PC-9 (cell line): Measurements from ENCODE around the gene IGFBP5. TPM values are rescaled to one million over a fixed set of nuclear protein-coding genes. Genes with fewer than 3 reads are reported as not detected.

Experiments
- BruUV-seq: library from RNA; stranded (reverse); fragments of 400-500 nt; replicated peaks from 2 replicates; lab custom pipeline; 2021; lab: Mats Ljungman, UMichigan
- CTCF ChIA-PET: fragments of 300-600 bp; sonication (Branson Sonifier 250); formaldehyde crosslinking; loops from one replicate; lab custom pipeline; 2022; ENCODE audit warnings: antibody characterized with exemption; lab: Charles Lee
- POLR2A ChIA-PET: fragments of 300-600 bp; sonication (Branson Sonifier 250); formaldehyde crosslinking; loops from one replicate; lab custom pipeline; 2022; ENCODE audit warnings: antibody characterized with exemption; ENCODE audit not compliant: unreplicated experiment; lab: Charles Lee
- DNase-seq, 2 experiments: peaks; one replicate each; pipeline versions ENCODE4 v3.0.0 to v3.0.0-alpha.2; 2015 to 2022; ENCODE audit warnings: mixed read lengths in 1 of 2
- H2AFZ ChIP-seq: fragments of 200-600 bp; sonication (generic); 2 replicates; pipeline ENCODE4 v1.8.1; 2017; ENCODE audit warnings: antibody characterized with exemption
- H3F3A ChIP-seq: fragments of 200-600 bp; sonication (generic); 2 replicates; pipeline ENCODE4 v1.8.1; 2017; ENCODE audit warnings: antibody characterized with exemption, mild to moderate bottlenecking, low read depth; ENCODE audit not compliant: insufficient read depth
- H3K27ac ChIP-seq: fragments of 200-600 bp; sonication (generic); 2 replicates; pipeline ENCODE4 v1.6.1; 2016; ENCODE audit warnings: mixed run types
- H3K27me3 ChIP-seq: fragments of 200-600 bp; sonication (generic); 2 replicates; pipeline ENCODE4 v1.6.1; 2016; ENCODE audit warnings: low read depth, mixed run types; ENCODE audit not compliant: insufficient read depth
- H3K36me3 ChIP-seq: fragments of 200-600 bp; sonication (generic); 2 replicates; pipeline ENCODE4 v1.6.1; 2016; ENCODE audit warnings: low read depth, mixed run types
- H3K4me1 ChIP-seq: fragments of 200-600 bp; sonication (generic); replicated peaks from 2 replicates; pipeline ENCODE4 v1.6.1; 2016; ENCODE audit warnings: mixed run types; ENCODE audit not compliant: insufficient read depth
- H3K4me2 ChIP-seq: fragments of 200-600 bp; sonication (generic); 2 replicates; pipeline ENCODE4 v1.6.1; 2017; ENCODE audit warnings: mixed run types
- H3K4me3 ChIP-seq: fragments of 200-600 bp; sonication (generic); 2 replicates; pipeline ENCODE4 v1.6.1; 2016; ENCODE audit warnings: mixed run types
- H3K79me2 ChIP-seq: fragments of 200-600 bp; sonication (generic); 2 replicates; pipeline ENCODE4 v1.6.1; 2017; ENCODE audit warnings: low read depth, mixed run types
- H3K9me2 ChIP-seq: fragments of 200-600 bp; sonication (generic); 2 replicates; pipeline ENCODE4 v1.8.1; 2017; ENCODE audit warnings: mild to moderate bottlenecking; ENCODE audit not compliant: insufficient read depth
- H3K9me3 ChIP-seq: fragments of 200-600 bp; sonication (generic); 2 replicates; pipeline ENCODE4 v1.8.1; 2016; ENCODE audit warnings: low read depth; ENCODE audit not compliant: insufficient read depth
- H4K20me1 ChIP-seq: fragments of 200-600 bp; sonication (generic); 2 replicates; pipeline ENCODE4 v1.8.1; 2017; ENCODE audit not compliant: insufficient read depth
- EZH2 ChIP-seq: fragments of 200-600 bp; sonication (generic); IDR thresholded peaks from 2 replicates; pipeline ENCODE4 v1.8.0; 2017; ENCODE audit warnings: antibody characterized with exemption, low read depth
- intact Hi-C: fragments of 100-400 bp; cut with micrococcal nuclease; formaldehyde crosslinking; loops from one replicate; pipeline ENCODE4 v1.10.0; 2022; ENCODE audit not compliant: unreplicated experiment
- total RNA-seq: library from RNA; stranded (reverse); gene quantifications from 2 replicates; pipeline ENCODE4 v1.2.3, GENCODE V29; 2021
- TF ChIP-seq, protein P1 (sequence below): fragments of 200-600 bp; sonication (generic); conservative IDR thresholded peaks from 2 replicates; pipeline ENCODE4 v1.6.1; 2017; ENCODE audit warnings: mixed run types, antibody characterized with exemption, mild to moderate bottlenecking, moderate library complexity

The IGFBP5 gene
- total RNA-seq, 1 experiment from 2014 or later: 5.5 TPM

DNA sequence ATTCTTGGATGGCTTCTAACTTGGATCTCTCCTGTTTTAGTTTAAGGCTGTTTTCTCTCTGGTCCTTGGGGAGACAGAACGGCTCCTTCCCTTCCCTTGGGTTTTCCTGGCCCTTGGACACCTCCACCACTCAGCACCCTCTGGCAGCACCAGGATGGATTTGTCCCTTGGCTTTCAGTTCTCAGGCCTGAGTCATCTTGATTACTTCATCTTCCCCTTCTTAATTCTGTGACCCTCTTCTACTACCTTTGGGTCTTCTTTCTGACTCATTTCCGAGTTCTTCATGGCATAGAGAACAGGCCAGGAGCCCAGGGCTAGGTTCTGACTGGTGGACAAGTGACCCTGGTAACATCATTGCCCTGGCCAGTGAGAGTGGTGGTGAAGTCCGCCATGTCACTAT, 47.2 kb downstream of the IGFBP5 start:
- intact Hi-C loops: no loop called here
- Histone ChIP-seq H3K9me3 (no peaks in the 10 kb centered on the region), H3K4me3 (no peak overlapping the region), H3K27ac (no peak overlapping the region), H4K20me1 (no peaks in the 10 kb centered on the region), H3K4me1 (peaks cover 36% of the 10 kb centered on the region), H3K79me2 (no peaks in the 10 kb centered on the region), H3K27me3 (no peaks in the 10 kb centered on the region), H3K36me3 (no peaks in the 10 kb centered on the region), H3K9me2 (no peaks in the 10 kb centered on the region), H2AFZ (no peak overlapping the region), H3K4me2 (no peak overlapping the region), H3F3A (peaks cover 13% of the 10 kb centered on the region; the same call in 1 of the 2 replicates)
- TF ChIP-seq, protein P1, sequence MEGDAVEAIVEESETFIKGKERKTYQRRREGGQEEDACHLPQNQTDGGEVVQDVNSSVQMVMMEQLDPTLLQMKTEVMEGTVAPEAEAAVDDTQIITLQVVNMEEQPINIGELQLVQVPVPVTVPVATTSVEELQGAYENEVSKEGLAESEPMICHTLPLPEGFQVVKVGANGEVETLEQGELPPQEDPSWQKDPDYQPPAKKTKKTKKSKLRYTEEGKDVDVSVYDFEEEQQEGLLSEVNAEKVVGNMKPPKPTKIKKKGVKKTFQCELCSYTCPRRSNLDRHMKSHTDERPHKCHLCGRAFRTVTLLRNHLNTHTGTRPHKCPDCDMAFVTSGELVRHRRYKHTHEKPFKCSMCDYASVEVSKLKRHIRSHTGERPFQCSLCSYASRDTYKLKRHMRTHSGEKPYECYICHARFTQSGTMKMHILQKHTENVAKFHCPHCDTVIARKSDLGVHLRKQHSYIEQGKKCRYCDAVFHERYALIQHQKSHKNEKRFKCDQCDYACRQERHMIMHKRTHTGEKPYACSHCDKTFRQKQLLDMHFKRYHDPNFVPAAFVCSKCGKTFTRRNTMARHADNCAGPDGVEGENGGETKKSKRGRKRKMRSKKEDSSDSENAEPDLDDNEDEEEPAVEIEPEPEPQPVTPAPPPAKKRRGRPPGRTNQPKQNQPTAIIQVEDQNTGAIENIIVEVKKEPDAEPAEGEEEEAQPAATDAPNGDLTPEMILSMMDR: no peak
- no peak for TF ChIP-seq EZH2
- BruUV-seq: no TSS peak
- ChIA-PET POLR2A (no interaction called here), CTCF (no interaction called here)
- DNase-seq: no peak

DNA sequence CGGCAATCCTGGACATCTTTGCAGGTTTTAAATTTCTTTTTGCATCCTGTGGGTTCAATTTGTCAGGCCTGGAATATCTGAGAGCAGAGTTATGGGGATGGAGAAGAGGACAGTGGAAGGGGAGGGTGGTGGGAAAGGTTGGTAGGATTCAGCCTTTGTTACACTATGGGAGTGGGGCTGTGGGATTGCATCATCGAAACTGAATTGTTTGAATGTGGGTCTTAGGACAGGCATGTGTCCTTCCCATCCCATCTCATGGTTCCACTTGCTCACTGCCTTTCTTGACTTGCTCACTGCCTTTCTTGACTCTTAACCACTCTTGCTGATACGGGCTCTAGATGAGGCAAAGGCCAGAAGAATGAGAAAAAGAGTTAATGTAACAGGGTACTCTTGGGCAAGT, 49.2 kb downstream of the IGFBP5 start:
- Histone ChIP-seq H3K4me1 (peaks cover 16% of the 10 kb centered on the region), H3K36me3 (no peaks in the 10 kb centered on the region), H3K9me3 (no peaks in the 10 kb centered on the region), H4K20me1 (no peaks in the 10 kb centered on the region), H3F3A (no peaks in the 10 kb centered on the region; the same call in 1 of the 2 replicates), H3K4me3 (no peak overlapping the region), H2AFZ (no peak overlapping the region), H3K27me3 (no peaks in the 10 kb centered on the region), H3K27ac (no peak overlapping the region), H3K79me2 (no peaks in the 10 kb centered on the region), H3K4me2 (no peak overlapping the region), H3K9me2 (no peaks in the 10 kb centered on the region)
- no peak for DNase-seq
- TF ChIP-seq, protein P1: no peak
- TF ChIP-seq EZH2: no peak
- intact Hi-C loops: no loop called here
- ChIA-PET CTCF (no interaction called here), POLR2A (no interaction called here)
- no TSS peak for BruUV-seq

DNA sequence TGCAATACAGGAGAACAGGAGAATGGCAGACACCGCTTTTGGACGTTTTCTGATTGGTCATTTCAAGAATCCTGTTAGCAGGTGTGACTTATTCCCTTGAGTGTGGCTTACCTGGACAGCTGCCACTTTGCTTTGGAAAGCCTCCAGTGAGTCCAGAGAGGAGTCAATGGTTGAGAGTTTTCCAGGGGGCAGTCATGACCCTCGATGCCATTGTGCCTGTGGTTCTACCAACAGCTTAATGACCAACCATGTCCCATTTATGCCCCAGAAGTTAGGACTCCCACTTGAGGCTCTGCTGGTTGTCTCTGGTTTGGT, 49.8 kb downstream of the IGFBP5 start:
- Histone ChIP-seq H3K9me2 (no peaks in the 10 kb centered on the region), H3K36me3 (no peaks in the 10 kb centered on the region), H3K4me1 (peaks cover 12% of the 10 kb centered on the region; the same call in 1 of the 2 replicates), H3K9me3 (no peaks in the 10 kb centered on the region), H3K4me2 (no peak overlapping the region), H3K27ac (no peak overlapping the region), H2AFZ (no peak overlapping the region), H3F3A (no peaks in the 10 kb centered on the region; the same call in 1 of the 2 replicates), H4K20me1 (no peaks in the 10 kb centered on the region), H3K79me2 (no peaks in the 10 kb centered on the region), H3K27me3 (no peaks in the 10 kb centered on the region), H3K4me3 (no peak overlapping the region)
- POLR2A ChIA-PET: no interaction called here
- TF ChIP-seq, protein P1: no peak
- TF ChIP-seq EZH2: no peak
- no peak for DNase-seq
- BruUV-seq: no TSS peak
- intact Hi-C loops: no loop called here
- CTCF ChIA-PET: no interaction called here
